ENCODE data around the gene ING4. TPM values are rescaled to one million over a fixed set of nuclear protein-coding genes. Genes with fewer than 3 reads are reported as not detected.

ING4 gene
- total and polyA plus RNA-seq, 2 of the 13 experiments (the other 11 are each of a cell fraction or from before 2014, with no cell fraction given) = 14.4 to 32.4 TPM

GRCh38 chr12:6626654-6627283, 36.1 kb downstream of the ING4 start (continued):
- no peak for TF ChIP-seq ZFP62 (CRISPR knock-in tag; IDR thresholded peaks at IDR 0.05)
- TF ChIP-seq KAT8 (CRISPR knock-in tag; IDR thresholded peaks at IDR 0.05) = no peak
- TF ChIP-seq HNF4A (CRISPR knock-in tag; IDR thresholded peaks at IDR 0.05) = peak; percentile 49
- no peak for TF ChIP-seq ZSCAN22 (CRISPR knock-in tag; IDR thresholded peaks at IDR 0.05)
- TF ChIP-seq ZNF354B (CRISPR knock-in tag; IDR thresholded peaks at IDR 0.05) = no peak
- no peak for TF ChIP-seq ZMYM3 (CRISPR knock-in tag; IDR thresholded peaks at IDR 0.05)
- no peak for TF ChIP-seq KDM1A (CRISPR knock-in tag; IDR thresholded peaks at IDR 0.05)
- TF ChIP-seq SALL1 (CRISPR knock-in tag; IDR thresholded peaks at IDR 0.05) = peak; percentile 35; the same call in 1 of the 2 replicates
- peak; percentile 28; the same call in 1 of the 2 replicates for TF ChIP-seq SAP130 (CRISPR knock-in tag; IDR thresholded peaks at IDR 0.05; ENCODE audit: low read depth)

GRCh38 chr12:6620885-6621274, 42.0 kb downstream of the ING4 start:
- Histone ChIP-seq H2AFZ (ENCODE audit: low read length) (no peak overlapping the region), H3K9ac (ENCODE audit: insufficient read depth, low read depth, low read length) (no peak overlapping the region), H3K4me1 (ENCODE audit: insufficient read depth, low read length) (peaks cover 18% of the 10 kb centered on the region), H3K4me2 (ENCODE audit: low read depth, low read length) (no peak overlapping the region), H3K9me3 (ENCODE audit: low read length) (no peaks in the 10 kb centered on the region), H4K20me1 (ENCODE audit: insufficient read depth, low read length) (no peaks in the 10 kb centered on the region), H3K27ac (ENCODE audit: extremely low read length, insufficient read depth, low read length) (no peak overlapping the region), H3K79me2 (ENCODE audit: insufficient read depth, low read length) (no peaks in the 10 kb centered on the region), H3K27me3 (ENCODE audit: control insufficient read depth in 1 of 2, insufficient read depth in 2 of 2, low read length in 2 of 2) (no peaks in the 10 kb centered on the region), H3K4me3 (replicated peaks in 1 of 3; ENCODE audit: insufficient read depth in 1 of 3, low read depth in 2 of 3, low read length in 3 of 3) (no peak overlapping the region), H3K36me3 (replicated peaks in 1 of 2; ENCODE audit: control insufficient read depth in 1 of 2, insufficient read depth in 2 of 2, low read length in 2 of 2) (no peaks in the 10 kb centered on the region)
- WGBS (ENCODE audit: low lambda C conversion rate) = 90% methylated on average over 29 of the region's 29 CpGs
- in situ Hi-C loops (cut with HindIII; ENCODE audit: extremely low pct_ligation_motif_present, low pct_unique_long_range_greater_than_20kb) = no loop called here
- no TSS peak for BruUV-seq (replicated peaks)
- ATAC-seq (no peak), DNase-seq (ENCODE audit: low spot score) (no peak), FAIRE-seq (no peak)
- ChIA-PET CTCF (ENCODE audit: low intra/inter-chr PET ratio, low total read pairs) (no interaction called here), POLR2A (no interaction called here)
- TF ChIP-seq SNAI1 (CRISPR knock-in tag; IDR thresholded peaks at IDR 0.05; ENCODE audit: borderline replicate concordance) (no peak), NR1H2 (CRISPR knock-in tag; IDR thresholded peaks at IDR 0.05; ENCODE audit: borderline replicate concordance, low read depth) (no peak), ZNF800 (CRISPR knock-in tag; IDR thresholded peaks at IDR 0.05) (no peak), ZNF614 (CRISPR knock-in tag; IDR thresholded peaks at IDR 0.05; ENCODE audit: borderline replicate concordance) (no peak)
- TF ChIP-seq, protein P1, sequence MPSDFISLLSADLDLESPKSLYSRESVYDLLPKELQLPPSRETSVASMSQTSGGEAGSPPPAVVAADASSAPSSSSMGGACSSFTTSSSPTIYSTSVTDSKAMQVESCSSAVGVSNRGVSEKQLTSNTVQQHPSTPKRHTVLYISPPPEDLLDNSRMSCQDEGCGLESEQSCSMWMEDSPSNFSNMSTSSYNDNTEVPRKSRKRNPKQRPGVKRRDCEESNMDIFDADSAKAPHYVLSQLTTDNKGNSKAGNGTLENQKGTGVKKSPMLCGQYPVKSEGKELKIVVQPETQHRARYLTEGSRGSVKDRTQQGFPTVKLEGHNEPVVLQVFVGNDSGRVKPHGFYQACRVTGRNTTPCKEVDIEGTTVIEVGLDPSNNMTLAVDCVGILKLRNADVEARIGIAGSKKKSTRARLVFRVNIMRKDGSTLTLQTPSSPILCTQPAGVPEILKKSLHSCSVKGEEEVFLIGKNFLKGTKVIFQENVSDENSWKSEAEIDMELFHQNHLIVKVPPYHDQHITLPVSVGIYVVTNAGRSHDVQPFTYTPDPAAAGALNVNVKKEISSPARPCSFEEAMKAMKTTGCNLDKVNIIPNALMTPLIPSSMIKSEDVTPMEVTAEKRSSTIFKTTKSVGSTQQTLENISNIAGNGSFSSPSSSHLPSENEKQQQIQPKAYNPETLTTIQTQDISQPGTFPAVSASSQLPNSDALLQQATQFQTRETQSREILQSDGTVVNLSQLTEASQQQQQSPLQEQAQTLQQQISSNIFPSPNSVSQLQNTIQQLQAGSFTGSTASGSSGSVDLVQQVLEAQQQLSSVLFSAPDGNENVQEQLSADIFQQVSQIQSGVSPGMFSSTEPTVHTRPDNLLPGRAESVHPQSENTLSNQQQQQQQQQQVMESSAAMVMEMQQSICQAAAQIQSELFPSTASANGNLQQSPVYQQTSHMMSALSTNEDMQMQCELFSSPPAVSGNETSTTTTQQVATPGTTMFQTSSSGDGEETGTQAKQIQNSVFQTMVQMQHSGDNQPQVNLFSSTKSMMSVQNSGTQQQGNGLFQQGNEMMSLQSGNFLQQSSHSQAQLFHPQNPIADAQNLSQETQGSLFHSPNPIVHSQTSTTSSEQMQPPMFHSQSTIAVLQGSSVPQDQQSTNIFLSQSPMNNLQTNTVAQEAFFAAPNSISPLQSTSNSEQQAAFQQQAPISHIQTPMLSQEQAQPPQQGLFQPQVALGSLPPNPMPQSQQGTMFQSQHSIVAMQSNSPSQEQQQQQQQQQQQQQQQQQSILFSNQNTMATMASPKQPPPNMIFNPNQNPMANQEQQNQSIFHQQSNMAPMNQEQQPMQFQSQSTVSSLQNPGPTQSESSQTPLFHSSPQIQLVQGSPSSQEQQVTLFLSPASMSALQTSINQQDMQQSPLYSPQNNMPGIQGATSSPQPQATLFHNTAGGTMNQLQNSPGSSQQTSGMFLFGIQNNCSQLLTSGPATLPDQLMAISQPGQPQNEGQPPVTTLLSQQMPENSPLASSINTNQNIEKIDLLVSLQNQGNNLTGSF (CRISPR knock-in tag; IDR thresholded peaks at IDR 0.05) = no peak
- intact Hi-C loops (cut with micrococcal nuclease; ENCODE audit: unreplicated experiment) = no loop called here
